ENCODE results near the gene COL26A1.
"Not testable (repeated sequence)": the region's sequence is repeated elsewhere in the genome, so short reads cannot be mapped to it uniquely, and the experiment has no call there.

COL26A1 gene

GRCh38 chr7:101490439-101490838 is 127.8 kb downstream of the COL26A1 start:
- DNase-seq (ENCODE audit: low read depth in 2 of 2, low spot score in 1 of 2): not testable (repeated sequence)

- DNase-seq (ENCODE audit: low read depth in 2 of 2, low spot score in 1 of 2): not testable (repeated sequence)
Observed at GRCh38 chr7:101491442-101491841, 128.8 kb downstream of the COL26A1 start.

GRCh38 chr7:101494602-101495329 is 132.1 kb downstream of the COL26A1 start:
- no peak for DNase-seq (ENCODE audit: low read depth in 2 of 2, low spot score in 1 of 2)

- DNase-seq (ENCODE audit: low read depth in 2 of 2, low spot score in 1 of 2): no peak
Observed at GRCh38 chr7:101496017-101496416, 133.3 kb downstream of the COL26A1 start.

- DNase-seq (ENCODE audit: low read depth in 2 of 2, low spot score in 1 of 2): no peak
Observed at GRCh38 chr7:101501351-101501750, 138.7 kb downstream of the COL26A1 start.

- no peak for DNase-seq (ENCODE audit: low read depth in 2 of 2, low spot score in 1 of 2)
Observed at GRCh38 chr7:101502466-101503098, 139.9 kb downstream of the COL26A1 start.

GRCh38 chr7:101505510-101505909 is 142.8 kb downstream of the COL26A1 start:
- not testable (repeated sequence) for DNase-seq (ENCODE audit: low read depth in 2 of 2, low spot score in 1 of 2)

GRCh38 chr7:101506531-101506930 is 143.9 kb downstream of the COL26A1 start:
- no peak for DNase-seq (ENCODE audit: low read depth in 2 of 2, low spot score in 1 of 2)

- no peak for DNase-seq (ENCODE audit: low read depth in 2 of 2, low spot score in 1 of 2)
Observed at GRCh38 chr7:101507327-101507726, 144.7 kb downstream of the COL26A1 start.

GRCh38 chr7:101507791-101508252 is 145.1 kb downstream of the COL26A1 start:
- DNase-seq (ENCODE audit: low read depth in 2 of 2, low spot score in 1 of 2): no peak

- no peak for DNase-seq (ENCODE audit: low read depth in 2 of 2, low spot score in 1 of 2)
Observed at GRCh38 chr7:101510297-101510696, 147.6 kb downstream of the COL26A1 start.

- DNase-seq (ENCODE audit: low read depth in 2 of 2, low spot score in 1 of 2): no peak
Observed at GRCh38 chr7:101511965-101512364, 149.3 kb downstream of the COL26A1 start.

- DNase-seq (ENCODE audit: low read depth in 2 of 2, low spot score in 1 of 2): no peak
Observed at GRCh38 chr7:101516851-101517250, 154.2 kb downstream of the COL26A1 start.

GRCh38 chr7:101517304-101517703 is 154.6 kb downstream of the COL26A1 start:
- no peak for DNase-seq (ENCODE audit: low read depth in 2 of 2, low spot score in 1 of 2)

- no peak for DNase-seq (ENCODE audit: low read depth in 2 of 2, low spot score in 1 of 2)
Observed at GRCh38 chr7:101518336-101518735, 155.7 kb downstream of the COL26A1 start.

- DNase-seq (ENCODE audit: low read depth in 2 of 2, low spot score in 1 of 2): no peak
Observed at GRCh38 chr7:101519324-101520023, 156.8 kb downstream of the COL26A1 start.

GRCh38 chr7:101521430-101521925 is 158.8 kb downstream of the COL26A1 start:
- DNase-seq (ENCODE audit: low read depth in 2 of 2, low spot score in 1 of 2): no peak

GRCh38 chr7:101522021-101522420 is 159.3 kb downstream of the COL26A1 start:
- no peak for DNase-seq (ENCODE audit: low read depth in 2 of 2, low spot score in 1 of 2)

- DNase-seq (ENCODE audit: low read depth in 2 of 2, low spot score in 1 of 2): no peak
Observed at GRCh38 chr7:101527844-101528667, 165.4 kb downstream of the COL26A1 start.

GRCh38 chr7:101529560-101529959 is 166.9 kb downstream of the COL26A1 start:
- DNase-seq (ENCODE audit: low read depth in 2 of 2, low spot score in 1 of 2): no peak

Data from stimulated activated CD8-positive, alpha-beta memory T cell treated with anti-CD3 and anti-CD28 coated beads, Interleukin-4, amount 100 ng/mL, for 4 hours (primary cell).